AG04450 (cell line): Measurements from ENCODE around the gene P2RY12. TPM values are rescaled to one million over a fixed set of nuclear protein-coding genes. Genes with fewer than 3 reads are reported as not detected.
A peak's percentile ranks its signal among the peaks of the same experiment; 100 is the strongest.

ENCODE experiments used
- CTCF ChIA-PET: fragments of 300-600, 350-600 bp; formaldehyde crosslinking; extraction: SDS; loops from one replicate; lab custom pipeline; 2022; ENCODE audit warnings: antibody characterized with exemption, inconsistent platforms; lab: Charles Lee
- POLR2A ChIA-PET: fragments of 350-600 bp; formaldehyde crosslinking; extraction: SDS; loops from one replicate; lab custom pipeline; 2021; ENCODE audit warnings: antibody characterized with exemption, inconsistent platforms; lab: Yijun Ruan, JAX
- DNase-seq: peaks from one replicate; pipeline ENCODE4 v3.0.0-alpha.2; 2011; ENCODE audit warnings: low read depth, low spot score
- H3K27ac ChIP-seq: one replicate; pipeline ENCODE4 v1.5.1; 2012; ENCODE audit warnings: low read depth, low read length, control low read depth
- H3K27me3 ChIP-seq: one replicate; pipeline ENCODE4 v1.6.0; 2012; ENCODE audit warnings: low read length; ENCODE audit not compliant: control insufficient read depth, insufficient read depth
- H3K4me3 ChIP-seq: 2 replicates; pipeline ENCODE4 v1.5.1; 2011; ENCODE audit warnings: mild to moderate bottlenecking, low read depth, low read length, control low read depth
- H3K9me3 ChIP-seq: 2 replicates; pipeline ENCODE4 v1.5.1; 2012; ENCODE audit warnings: low read length; ENCODE audit not compliant: control insufficient read depth, insufficient read depth
- CTCF ChIP-seq: IDR thresholded peaks from 2 replicates; pipeline ENCODE4 v1.5.1; 2011; ENCODE audit warnings: low read depth, low read length, control low read depth, inconsistent platforms
- polyA plus RNA-seq: library from polyadenylated mRNA; depleted of rRNA; stranded (reverse); fragments of >200 nt; gene quantifications from 2 replicates; pipeline ENCODE4 v1.2.3, GENCODE V29; 2011

Gene P2RY12
- polyA plus RNA-seq, 1 experiment: not detected

GRCh38 chr3:151383111-151383510 lies 1.4 kb downstream of the P2RY12 start:
- POLR2A ChIA-PET: no interaction called here

GRCh38 chr3:151382671-151383070 lies 1.9 kb downstream of the P2RY12 start:
- DNase-seq: no peak
- no peaks in the 10 kb centered on the region for H3K27me3 ChIP-seq
- no peak overlapping the region for H3K4me3 ChIP-seq
- POLR2A ChIA-PET: no interaction called here
- CTCF ChIA-PET: interaction anchor here (0.8 to 1.0 kb wide), 2 partner anchors 26 to 86 kb away, joined by 3 read pairs; no protein-coding TSS in a partner anchor
- no peak overlapping the region for H3K27ac ChIP-seq
- H3K9me3 ChIP-seq: no peaks in the 10 kb centered on the region
- no peak for TF ChIP-seq CTCF

More at GRCh38 chr3:151383111-151383510, 1.4 kb downstream of the P2RY12 start:
- TF ChIP-seq CTCF: no peak
- Histone ChIP-seq H3K4me3 (no peak overlapping the region), H3K27me3 (no peaks in the 10 kb centered on the region), H3K27ac (no peak overlapping the region), H3K9me3 (no peaks in the 10 kb centered on the region)
- CTCF ChIA-PET: interaction anchor here (0.6 kb wide), 1 partner anchor 55 kb away, joined by 4 read pairs; no protein-coding TSS in a partner anchor
- no peak for DNase-seq

GRCh38 chr3:151379083-151379734 lies 5.3 kb downstream of the P2RY12 start:
- H3K9me3 ChIP-seq: no peaks in the 10 kb centered on the region
- H3K27me3 ChIP-seq: no peaks in the 10 kb centered on the region
- TF ChIP-seq CTCF: peak; percentile 80
- POLR2A ChIA-PET: no interaction called here
- DNase-seq: no peak
- CTCF ChIA-PET: interaction anchor here (0.6 to 2.0 kb wide), 10 partner anchors 8 to 459 kb away, joined by 3 to 11 read pairs (median 4); no protein-coding TSS in a partner anchor
- H3K4me3 ChIP-seq: no peak overlapping the region
- no peak overlapping the region for H3K27ac ChIP-seq

GRCh38 chr3:151377768-151378385 lies 6.7 kb downstream of the P2RY12 start:
- ChIA-PET POLR2A (no interaction called here), CTCF (interaction anchor here (1.0 to 1.2 kb wide), 2 partner anchors 16 to 31 kb away, joined by 3 read pairs; no protein-coding TSS in a partner anchor)
- no peak overlapping the region for H3K27ac ChIP-seq
- H3K9me3 ChIP-seq: no peaks in the 10 kb centered on the region
- TF ChIP-seq CTCF: no peak
- H3K4me3 ChIP-seq: no peak overlapping the region
- DNase-seq: no peak
- no peaks in the 10 kb centered on the region for H3K27me3 ChIP-seq
